H9 (cell line): ENCODE results near the gene MYO1D. TPM values are rescaled to one million over a fixed set of nuclear protein-coding genes. Genes with fewer than 3 reads are reported as not detected.

ENCODE experiments used
- DNase-seq: peaks from one replicate; pipeline ENCODE4 v3.0.0-alpha.2; 2017
- H2AFZ ChIP-seq: one replicate; pipeline ENCODE4 v1.6.1; 2013; ENCODE audit warnings: mild to moderate bottlenecking, low read length, control low read depth, moderate library complexity
- H2AK5ac ChIP-seq: 2 replicates; pipeline ENCODE4 v1.6.1; 2013; ENCODE audit warnings: low read length, control low read depth, mixed read lengths; ENCODE audit not compliant: insufficient read length
- H2BK120ac ChIP-seq: one replicate; pipeline ENCODE4 v1.6.1; 2013; ENCODE audit warnings: low read depth, mild to moderate bottlenecking, low read length, control low read depth, inconsistent platforms; ENCODE audit not compliant: poor library complexity, severe bottlenecking
- H2BK12ac ChIP-seq: 2 replicates; pipeline ENCODE4 v1.6.1; 2013; ENCODE audit warnings: low read length, control low read depth, mixed read lengths, low read depth; ENCODE audit not compliant: insufficient read length
- H2BK15ac ChIP-seq: 2 replicates; pipeline ENCODE4 v1.6.1; 2013; ENCODE audit warnings: low read depth, low read length, control low read depth
- H2BK20ac ChIP-seq: one replicate; pipeline ENCODE4 v1.6.1; 2013; ENCODE audit warnings: low read depth, mild to moderate bottlenecking, low read length, control low read depth, inconsistent platforms; ENCODE audit not compliant: poor library complexity, severe bottlenecking
- H2BK5ac ChIP-seq: 2 replicates; pipeline ENCODE4 v1.6.1; 2013; ENCODE audit warnings: low read length, control low read depth, mixed read lengths; ENCODE audit not compliant: insufficient read length
- H3K14ac ChIP-seq: 2 replicates; pipeline ENCODE4 v1.6.1; 2013; ENCODE audit warnings: low read length, control low read depth; ENCODE audit not compliant: insufficient read depth
- H3K18ac ChIP-seq: 2 replicates; pipeline ENCODE4 v1.6.1; 2013; ENCODE audit warnings: low read depth, mild to moderate bottlenecking, mixed read lengths, low read length, control low read depth; ENCODE audit not compliant: insufficient read length
- H3K23ac ChIP-seq: 2 replicates; pipeline ENCODE4 v1.6.1; 2013; ENCODE audit warnings: low read length, control low read depth, mixed read lengths, low read depth; ENCODE audit not compliant: insufficient read length
- H3K23me2 ChIP-seq: 2 replicates; pipeline ENCODE4 v1.6.1; 2013; ENCODE audit warnings: low read depth, mild to moderate bottlenecking, mixed read lengths, low read length, control low read depth; ENCODE audit not compliant: insufficient read length, poor library complexity, severe bottlenecking
- H3K27ac ChIP-seq: 2 replicates; pipeline ENCODE4 v1.5.1; 2013; ENCODE audit warnings: low read length, control low read depth, mixed read lengths, low read depth; ENCODE audit not compliant: insufficient read length
- H3K27me3 ChIP-seq: 2 replicates; pipeline ENCODE4 v1.6.1; 2013; ENCODE audit warnings: low read length, control low read depth, inconsistent platforms; ENCODE audit not compliant: insufficient read depth
- H3K4ac ChIP-seq: 2 replicates; pipeline ENCODE4 v1.6.1; 2013; ENCODE audit warnings: low read depth, mild to moderate bottlenecking, control low read depth, inconsistent platforms, low read length, moderate library complexity
- H3K4me1 ChIP-seq: 2 replicates; pipeline ENCODE4 v1.6.1; 2013; ENCODE audit warnings: low read length, control low read depth, inconsistent platforms; ENCODE audit not compliant: insufficient read depth
- H3K4me2 ChIP-seq: 2 replicates; pipeline ENCODE4 v1.6.1; 2013; ENCODE audit warnings: low read length, control low read depth, mixed read lengths; ENCODE audit not compliant: insufficient read length, insufficient read depth
- H3K56ac ChIP-seq: 2 replicates; pipeline ENCODE4 v1.6.1; 2013; ENCODE audit warnings: low read depth, mild to moderate bottlenecking, mixed read lengths, low read length, control low read depth; ENCODE audit not compliant: insufficient read length
- H3K79me1 ChIP-seq: 2 replicates; pipeline ENCODE4 v1.6.1; 2013; ENCODE audit warnings: low read depth, mild to moderate bottlenecking, moderate library complexity, low read length, control low read depth, inconsistent platforms; ENCODE audit not compliant: insufficient read depth, poor library complexity, severe bottlenecking
- H3K79me2 ChIP-seq: 2 replicates; pipeline ENCODE4 v1.6.1; 2013; ENCODE audit warnings: low read length, control low read depth, inconsistent platforms; ENCODE audit not compliant: insufficient read depth
- H3K9ac ChIP-seq: 2 replicates; pipeline ENCODE4 v1.6.1; 2013; ENCODE audit warnings: low read length, control low read depth, mixed read lengths; ENCODE audit not compliant: insufficient read length; ENCODE audit errors: extremely low read depth
- H3K9me3 ChIP-seq: one replicate; pipeline ENCODE4 v1.6.1; 2013; ENCODE audit warnings: low read depth, low read length, inconsistent platforms; ENCODE audit not compliant: control insufficient read depth
- H3T11ph ChIP-seq: one replicate; pipeline ENCODE4 v1.6.1; 2013; ENCODE audit warnings: mild to moderate bottlenecking, low read length, control low read depth, inconsistent platforms
- H4K20me1 ChIP-seq: one replicate; pipeline ENCODE4 v1.6.1; 2013; ENCODE audit not compliant: control insufficient read depth, insufficient read length, insufficient read depth
- H4K5ac ChIP-seq: 2 replicates; pipeline ENCODE4 v1.6.1; 2013; ENCODE audit warnings: low read depth, mild to moderate bottlenecking, mixed read lengths, low read length, control low read depth; ENCODE audit not compliant: insufficient read length
- H4K8ac ChIP-seq: replicated peaks from 2 replicates; pipeline ENCODE4 v1.6.1; 2013; ENCODE audit warnings: low read length, control low read depth, mixed read lengths, low read depth; ENCODE audit not compliant: insufficient read length
- H4K91ac ChIP-seq: 2 replicates; pipeline ENCODE4 v1.6.1; 2013; ENCODE audit warnings: low read depth, mild to moderate bottlenecking, moderate library complexity, mixed read lengths, low read length, control low read depth; ENCODE audit not compliant: insufficient read length
- H3K27ac Mint-ChIP-seq, 3 experiments: 2 replicates in 2 of 3; 3 replicates in 1 of 3; pipeline ENCODE4 v1.8.0; 2020 to 2021; ENCODE audit warnings: mixed read lengths in 3 of 3, mild to moderate bottlenecking in 1 of 3, moderate library complexity in 1 of 3
- H3K27me3 Mint-ChIP-seq: 2 replicates; pipeline ENCODE4 v1.8.0; 2021; ENCODE audit warnings: low read depth, mild to moderate bottlenecking, moderate library complexity, mixed read lengths
- H3K36me3 Mint-ChIP-seq, 3 experiments: 2 replicates in 2 of 3; 3 replicates in 1 of 3; pipeline ENCODE4 v1.8.0; 2020 to 2021; ENCODE audit warnings: low read depth in 3 of 3, mixed read lengths in 3 of 3; ENCODE audit not compliant: insufficient read depth in 1 of 3
- H3K4me1 Mint-ChIP-seq, 2 experiments: 2 replicates each; pipeline ENCODE4 v1.8.0; 2020; ENCODE audit warnings: mixed read lengths in 2 of 2
- H3K4me3 Mint-ChIP-seq, 2 experiments: 2 replicates in 1 of 2; 3 replicates in 1 of 2; pipeline ENCODE4 v1.8.0; 2020 to 2021; ENCODE audit warnings: mild to moderate bottlenecking in 2 of 2, mixed read lengths in 2 of 2, moderate library complexity in 1 of 2
- H3K9me3 Mint-ChIP-seq, 2 experiments: 2 replicates in 1 of 2; 3 replicates in 1 of 2; pipeline ENCODE4 v1.8.0; 2020; ENCODE audit warnings: mild to moderate bottlenecking in 2 of 2, mixed read lengths in 2 of 2, moderate library complexity in 1 of 2
- WGBS: extraction: QIAGEN DNeasy Blood & Tissue Kit; methylation state at CpG from one replicate; pipeline ENCODE4 v1.1.7; 2013; ENCODE audit warnings: missing lambda C conversion rate, low lambda C conversion rate, mixed read lengths; ENCODE audit not compliant: insufficient read length; ENCODE audit errors: extremely low coverage; 5-methylcytosine and 5-hydroxymethylcytosine counted together
- total RNA-seq: library from RNA; stranded (reverse); gene quantifications from 2 replicates; pipeline ENCODE4 v1.2.1, GENCODE V29; 2021
- TF ChIP-seq, protein P1 (sequence below): fragments of 200-600 bp; sonication (generic); conservative IDR thresholded peaks from 3 replicates; pipeline ENCODE4 v1.8.0; 2021; ENCODE audit warnings: antibody characterized with exemption, mild to moderate bottlenecking

Gene MYO1D
- total RNA-seq, 1 experiment from 2014 or later: 19.0 TPM

DNA sequence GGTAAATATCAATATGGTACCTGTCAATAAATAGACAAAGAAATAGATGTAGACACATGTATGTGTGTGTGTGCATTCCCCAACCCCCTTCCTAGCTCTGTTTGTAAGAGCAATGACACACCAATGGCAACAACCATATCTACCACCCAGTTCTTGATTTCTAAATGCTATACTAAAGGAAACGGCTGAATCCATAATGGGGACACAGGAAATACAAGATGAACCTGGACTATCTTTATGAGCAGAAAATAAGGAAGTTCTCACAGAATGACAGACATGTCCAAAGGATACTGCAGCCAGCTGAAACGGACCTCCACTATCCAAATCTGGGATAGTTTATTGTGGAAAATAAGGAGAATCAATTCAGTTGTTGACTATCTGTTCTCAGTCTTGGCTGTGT, 75.3 kb downstream of the MYO1D start:
- Histone ChIP-seq H3K4me2 (no peak overlapping the region), H3K56ac (no peak overlapping the region), H3K79me2 (0 out of 2 replicates have a peak, but pooled peaks cover 2% of the 10 kb centered on the region), H2BK120ac (no peak overlapping the region), H3K4ac (no peak overlapping the region), H3K27ac (no peak overlapping the region), H3T11ph (no peak overlapping the region), H2AK5ac (no peak overlapping the region), H2BK12ac (no peak overlapping the region), H4K91ac (no peak overlapping the region), H3K27me3 (no peaks in the 10 kb centered on the region), H3K18ac (no peak overlapping the region), H3K23ac (no peak overlapping the region), H2BK5ac (no peak overlapping the region), H2BK15ac (no peak overlapping the region), H3K4me1 (no peaks in the 10 kb centered on the region), H4K8ac (no peak overlapping the region), H4K5ac (no peak overlapping the region), H2BK20ac (no peak overlapping the region), H3K9me3 (no peaks in the 10 kb centered on the region), H3K79me1 (no peaks in the 10 kb centered on the region), H3K14ac (no peak overlapping the region), H4K20me1 (no peaks in the 10 kb centered on the region), H3K23me2 (no peaks in the 10 kb centered on the region), H3K9ac (no peak overlapping the region), H2AFZ (no peak overlapping the region)
- Mint-ChIP-seq H3K4me1 (no peaks in the 10 kb centered on the region; a peak in 1 of 4 replicates), H3K27me3 (no peaks in the 10 kb centered on the region), H3K27ac (no peak overlapping the region), H3K36me3 (no peaks in the 10 kb centered on the region), H3K4me3 (no peak overlapping the region), H3K9me3 (no peaks in the 10 kb centered on the region)
- TF ChIP-seq, protein P1, sequence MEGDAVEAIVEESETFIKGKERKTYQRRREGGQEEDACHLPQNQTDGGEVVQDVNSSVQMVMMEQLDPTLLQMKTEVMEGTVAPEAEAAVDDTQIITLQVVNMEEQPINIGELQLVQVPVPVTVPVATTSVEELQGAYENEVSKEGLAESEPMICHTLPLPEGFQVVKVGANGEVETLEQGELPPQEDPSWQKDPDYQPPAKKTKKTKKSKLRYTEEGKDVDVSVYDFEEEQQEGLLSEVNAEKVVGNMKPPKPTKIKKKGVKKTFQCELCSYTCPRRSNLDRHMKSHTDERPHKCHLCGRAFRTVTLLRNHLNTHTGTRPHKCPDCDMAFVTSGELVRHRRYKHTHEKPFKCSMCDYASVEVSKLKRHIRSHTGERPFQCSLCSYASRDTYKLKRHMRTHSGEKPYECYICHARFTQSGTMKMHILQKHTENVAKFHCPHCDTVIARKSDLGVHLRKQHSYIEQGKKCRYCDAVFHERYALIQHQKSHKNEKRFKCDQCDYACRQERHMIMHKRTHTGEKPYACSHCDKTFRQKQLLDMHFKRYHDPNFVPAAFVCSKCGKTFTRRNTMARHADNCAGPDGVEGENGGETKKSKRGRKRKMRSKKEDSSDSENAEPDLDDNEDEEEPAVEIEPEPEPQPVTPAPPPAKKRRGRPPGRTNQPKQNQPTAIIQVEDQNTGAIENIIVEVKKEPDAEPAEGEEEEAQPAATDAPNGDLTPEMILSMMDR: no peak
- WGBS: no CpG with 5 or more reads among the region's 2 CpGs
- DNase-seq: no peak
